GM20431 (cell line): ENCODE measurements around the gene MRPL55.

Source experiments
- in situ Hi-C: fragments of 300-500 bp; cut with MseI, MboI; formaldehyde crosslinking; loops from one replicate; pipeline ENCODE4 v1.15.0; 2020; ENCODE audit warnings: low sequenced_read_pairs; ENCODE audit not compliant: unreplicated experiment

Gene MRPL55

DNA sequence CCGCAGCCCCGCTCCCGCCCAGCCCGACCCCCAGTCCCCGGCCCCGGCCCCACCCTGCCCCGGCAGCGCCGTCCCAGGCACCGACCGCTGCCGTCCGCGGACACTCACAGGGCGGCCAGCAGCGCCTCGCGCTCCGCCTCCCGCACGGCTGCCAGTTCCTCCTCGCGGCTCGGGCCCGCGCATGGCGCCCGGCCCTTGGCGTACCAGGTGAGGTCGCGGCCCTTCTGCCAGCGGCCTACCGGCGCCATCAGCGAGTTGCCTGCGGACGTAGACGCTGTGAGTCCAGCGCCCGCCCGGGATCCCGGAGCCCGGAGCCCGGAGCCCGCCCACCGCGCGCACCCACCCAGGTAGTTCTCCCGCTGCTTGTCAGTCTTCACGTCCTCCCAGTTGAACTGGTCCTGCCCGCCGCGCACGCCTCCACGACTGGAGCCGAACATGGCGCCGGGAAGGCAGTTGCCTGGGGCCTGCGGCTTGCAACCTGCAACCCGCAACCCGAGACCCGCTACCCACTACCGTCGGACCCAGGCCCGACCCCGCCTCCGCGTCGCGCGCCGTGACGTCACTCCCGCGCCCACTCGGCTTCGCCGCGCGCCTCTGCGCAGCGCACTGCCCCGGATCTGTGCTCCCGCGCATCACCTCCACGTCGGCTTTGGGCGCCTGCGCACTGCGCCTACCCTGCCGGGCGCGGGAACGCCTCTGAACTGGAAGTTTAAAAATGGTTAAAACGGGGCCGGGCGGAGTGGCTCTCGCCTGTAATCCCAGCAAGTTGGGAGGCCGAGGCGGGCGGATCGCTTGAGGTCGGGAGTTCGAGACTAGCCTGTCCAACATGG, 6.1 kb downstream of the MRPL55 start, which contains the start of gene C1orf35:
TSS of gene C1orf35 (minus strand) at position 535 of the 830 bp plus-strand sequence. CDS start at position 437, 98 bp downstream.
- in situ Hi-C loops, result no loop called here

DNA sequence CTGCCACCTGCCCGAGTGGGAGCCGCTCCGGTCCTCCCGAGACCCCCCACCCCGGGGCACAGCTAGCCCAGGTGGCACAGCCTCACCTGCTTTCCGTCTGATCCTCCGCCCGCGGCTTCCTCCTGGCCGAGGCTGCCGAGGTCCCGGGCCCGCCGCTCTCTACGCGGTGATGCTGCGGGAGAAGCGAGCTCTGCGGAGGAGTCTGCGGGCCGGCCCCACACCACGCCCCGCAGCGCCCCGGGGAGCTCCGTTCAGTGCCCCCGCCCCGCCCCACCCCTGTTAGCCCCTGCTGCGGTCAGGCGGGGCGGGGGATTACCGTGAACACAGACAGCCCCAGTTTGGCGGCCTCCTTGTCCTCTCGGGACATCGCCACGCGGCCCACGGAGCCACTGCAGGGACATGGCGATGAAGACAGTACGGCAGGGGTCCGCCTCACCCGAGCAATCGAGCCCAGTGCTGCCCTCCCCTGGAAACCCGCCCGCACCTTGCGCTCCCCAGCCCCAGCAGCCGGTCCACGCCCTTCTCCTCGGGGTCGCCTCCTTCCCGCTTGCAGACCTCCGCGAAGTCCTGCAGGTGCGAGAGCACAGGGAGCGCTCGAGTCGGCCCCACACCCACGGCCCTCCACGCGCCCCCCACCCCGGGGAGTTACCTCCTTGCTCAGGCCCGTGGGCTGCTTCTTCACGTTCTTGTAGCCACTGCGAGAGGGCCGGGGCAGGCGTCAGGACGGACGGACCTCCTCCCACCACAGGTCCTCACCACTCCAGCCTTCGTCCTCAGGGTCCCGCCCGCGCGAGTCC, 6.9 kb downstream of the MRPL55 start:
- in situ Hi-C loops, result no loop called here

DNA sequence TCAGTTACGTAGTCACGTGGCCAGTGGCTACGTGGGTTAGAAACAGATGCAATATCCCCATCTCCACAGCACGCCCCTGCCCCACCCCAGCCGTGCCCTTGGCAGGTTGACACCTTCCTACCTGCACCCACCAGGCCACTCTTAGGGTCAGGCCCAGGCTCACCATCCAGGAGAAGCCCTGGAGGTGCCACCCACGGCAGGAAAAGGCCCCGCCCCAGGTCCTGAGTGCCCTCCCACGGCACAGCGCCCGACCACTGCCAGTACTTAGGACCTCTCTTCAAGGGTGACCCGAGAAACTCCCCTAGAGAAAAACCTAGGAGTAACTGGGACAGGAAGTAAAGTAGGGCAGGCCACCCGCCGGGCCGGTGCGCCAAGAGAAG, 7.5 kb downstream of the MRPL55 start:
- in situ Hi-C loops, result no loop called here

DNA sequence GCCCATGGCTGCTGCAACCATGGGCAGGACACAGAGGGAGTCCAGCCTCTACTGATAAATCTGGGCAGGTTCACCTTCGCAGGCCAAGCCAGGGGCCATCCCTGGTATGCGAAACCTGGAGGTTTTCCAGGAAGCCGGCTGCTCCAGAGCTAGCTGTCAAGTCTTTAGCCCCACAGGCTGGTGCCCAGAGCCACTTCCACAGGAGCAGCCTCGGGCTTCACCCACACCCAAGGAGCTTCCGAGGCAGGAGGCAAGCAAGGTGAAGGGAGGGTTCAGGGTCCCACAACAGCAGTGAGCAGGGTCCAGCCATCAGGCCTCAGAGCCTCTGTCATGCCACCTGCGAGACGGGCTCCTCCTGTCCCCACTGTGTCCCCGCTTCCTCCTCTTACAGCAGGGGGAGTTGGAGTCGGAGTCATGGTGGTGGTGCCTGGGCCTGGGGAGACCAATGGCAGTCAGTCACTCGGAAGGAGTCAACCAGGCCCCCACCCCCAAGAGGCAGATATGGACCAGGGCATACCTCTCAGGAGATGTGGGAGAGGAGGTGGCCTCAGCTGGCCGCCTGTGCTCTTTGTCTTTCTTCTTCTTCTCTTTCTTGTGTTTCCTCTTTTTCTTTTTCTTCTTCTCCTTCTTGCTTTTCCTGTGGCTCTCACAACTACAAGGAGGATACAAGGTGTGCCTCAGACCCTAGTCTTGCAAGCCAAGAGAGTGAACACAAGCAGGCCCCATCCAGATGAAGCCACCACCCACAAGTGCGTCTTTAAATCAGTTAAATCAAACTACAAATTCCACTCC, 8.1 kb downstream of the MRPL55 start:
- in situ Hi-C loops, result no loop called here

DNA sequence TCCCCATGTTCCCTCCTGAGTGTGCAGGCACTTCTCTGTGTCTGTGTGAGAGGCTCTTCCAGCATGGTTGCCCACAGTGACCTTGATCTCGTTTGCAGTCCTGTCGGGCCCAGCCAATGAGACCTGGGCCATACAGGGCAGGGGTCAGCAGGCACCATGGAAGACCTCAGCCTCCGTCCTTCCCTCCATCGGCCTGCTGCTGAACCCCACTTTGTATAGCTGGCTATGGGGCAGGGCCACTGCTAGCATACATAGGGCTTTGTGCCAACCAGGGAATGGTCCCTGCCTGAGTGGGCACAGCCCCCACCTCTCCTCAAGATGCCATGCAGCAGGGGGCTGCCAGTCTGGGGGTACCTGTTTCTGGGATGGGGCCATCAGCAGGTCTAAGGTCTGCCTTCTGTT, 9.8 kb downstream of the MRPL55 start:
- in situ Hi-C loops, result loop anchor here (25.0 kb wide), 1 partner anchor 312 kb away; no protein-coding TSS in a partner anchor

DNA sequence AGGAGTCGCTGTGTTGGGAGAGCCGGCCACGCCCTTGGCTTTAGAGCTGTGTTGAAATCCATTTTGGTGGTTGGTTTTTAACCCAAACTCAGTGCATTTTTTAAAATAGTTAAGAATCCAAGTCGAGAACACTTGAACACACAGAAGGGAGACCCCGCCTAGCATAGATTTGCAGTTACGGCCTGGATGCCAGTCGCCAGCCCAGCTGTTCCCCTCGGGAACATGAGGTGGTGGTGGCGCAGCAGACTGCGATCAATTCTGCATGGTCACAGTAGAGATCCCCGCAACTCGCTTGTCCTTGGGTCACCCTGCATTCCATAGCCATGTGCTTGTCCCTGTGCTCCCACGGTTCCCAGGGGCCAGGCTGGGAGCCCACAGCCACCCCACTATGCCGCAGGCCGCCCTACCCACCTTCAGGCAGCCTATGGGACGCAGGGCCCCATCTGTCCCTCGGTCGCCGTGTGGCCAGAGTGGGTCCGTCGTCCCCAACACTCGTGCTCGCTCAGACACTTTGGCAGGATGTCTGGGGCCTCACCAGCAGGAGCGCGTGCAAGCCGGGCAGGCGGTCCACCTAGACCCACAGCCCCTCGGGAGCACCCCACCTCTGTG, 10.7 kb downstream of the MRPL55 start:
- in situ Hi-C loops, result loop anchor here (25.0 kb wide), 1 partner anchor 311 kb away; no protein-coding TSS in a partner anchor

DNA sequence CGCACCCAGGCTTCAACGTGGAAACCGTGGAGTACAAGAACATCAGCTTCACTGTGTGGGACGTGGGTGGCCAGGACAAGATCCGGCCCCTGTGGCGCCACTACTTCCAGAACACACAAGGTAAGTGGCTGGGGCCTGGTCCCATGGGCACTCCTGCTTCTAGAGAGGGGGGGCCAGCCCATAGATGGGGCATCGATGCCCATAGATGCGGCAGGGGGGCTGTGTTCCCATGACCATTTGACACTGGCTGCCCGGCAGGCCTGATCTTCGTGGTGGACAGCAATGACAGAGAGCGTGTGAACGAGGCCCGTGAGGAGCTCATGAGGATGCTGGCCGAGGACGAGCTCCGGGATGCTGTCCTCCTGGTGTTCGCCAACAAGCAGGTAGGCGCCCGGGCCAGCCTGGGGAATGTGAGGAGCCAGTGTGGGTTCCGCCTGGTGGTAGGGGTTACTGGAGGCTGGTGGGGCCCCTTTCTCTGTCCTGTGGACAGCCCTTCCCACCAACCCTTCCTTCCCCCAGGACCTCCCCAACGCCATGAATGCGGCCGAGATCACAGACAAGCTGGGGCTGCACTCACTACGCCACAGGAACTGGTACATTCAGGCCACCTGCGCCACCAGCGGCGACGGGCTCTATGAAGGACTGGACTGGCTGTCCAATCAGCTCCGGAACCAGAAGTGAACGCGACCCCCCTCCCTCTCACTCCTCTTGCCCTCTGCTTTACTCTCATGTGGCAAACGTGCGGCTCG, 11.6 kb downstream of the MRPL55 start:
- in situ Hi-C loops, result loop anchor here (25.0 kb wide), 1 partner anchor 310 kb away; no protein-coding TSS in a partner anchor

DNA sequence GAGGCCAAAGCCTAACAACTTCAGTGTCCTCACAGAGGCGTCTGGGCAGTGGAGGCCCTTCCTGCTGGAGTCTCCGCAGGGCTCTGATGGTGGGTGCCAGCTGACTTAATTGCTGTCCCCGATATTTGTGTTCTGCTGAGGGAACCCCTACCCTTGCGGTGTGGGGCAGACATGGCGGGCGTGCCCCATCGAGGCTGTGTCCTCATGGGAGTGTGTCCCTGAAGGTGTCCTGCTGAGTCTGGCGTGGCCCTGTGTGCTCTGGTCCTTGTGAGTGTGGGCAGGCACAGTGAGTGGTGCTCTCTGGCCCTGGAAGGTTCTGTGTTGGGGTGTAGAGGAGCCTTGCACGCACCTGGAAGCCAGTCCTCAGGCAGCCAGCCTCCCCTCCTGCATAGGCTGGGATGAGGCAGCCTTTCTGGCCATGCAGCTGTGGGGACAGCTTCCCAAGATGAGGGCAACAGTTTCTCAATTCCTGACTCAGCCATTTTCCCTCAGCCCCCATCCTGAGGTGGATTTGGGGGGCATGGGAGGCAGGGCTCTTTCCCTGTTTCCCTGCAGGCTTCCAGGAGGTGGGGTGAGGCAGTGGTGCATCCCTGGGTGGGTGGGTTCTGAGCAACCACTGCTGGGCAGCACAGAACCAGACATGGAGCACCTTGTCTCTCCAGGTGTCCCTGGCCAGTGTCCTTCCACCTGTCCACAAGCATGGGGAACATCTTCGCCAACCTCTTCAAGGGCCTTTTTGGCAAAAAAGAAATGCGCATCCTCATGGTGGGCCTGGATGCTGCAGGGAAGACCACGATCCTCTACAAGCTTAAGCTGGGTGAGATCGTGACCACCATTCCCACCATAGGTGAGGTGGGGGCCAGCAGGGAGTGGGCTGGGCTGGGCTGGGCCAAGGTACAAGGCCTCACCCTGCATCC, 12.4 kb downstream of the MRPL55 start:
- in situ Hi-C loops, result loop anchor here (25.0 kb wide), 1 partner anchor 309 kb away; no protein-coding TSS in a partner anchor

DNA sequence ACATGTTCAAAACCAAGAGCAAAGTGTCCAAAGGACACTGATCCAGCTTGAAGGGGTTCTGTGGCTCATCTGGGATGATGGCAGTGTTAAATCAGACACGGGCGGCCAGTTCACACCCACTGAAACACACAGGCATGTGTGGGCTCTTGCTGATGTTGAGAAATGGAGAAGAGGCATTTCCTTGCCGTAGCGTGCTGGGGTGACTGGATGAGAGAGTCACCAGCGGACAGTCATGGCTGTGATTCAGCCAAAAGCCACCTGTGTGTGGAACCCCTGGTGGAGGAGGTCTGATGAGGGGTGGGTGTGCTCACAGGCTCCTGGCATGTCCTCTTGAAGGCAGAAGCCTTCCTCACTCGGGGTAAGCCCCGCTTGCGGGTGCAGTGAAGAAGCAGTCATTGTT, 13.2 kb downstream of the MRPL55 start:
- in situ Hi-C loops, result loop anchor here (25.0 kb wide), 1 partner anchor 309 kb away; no protein-coding TSS in a partner anchor

DNA sequence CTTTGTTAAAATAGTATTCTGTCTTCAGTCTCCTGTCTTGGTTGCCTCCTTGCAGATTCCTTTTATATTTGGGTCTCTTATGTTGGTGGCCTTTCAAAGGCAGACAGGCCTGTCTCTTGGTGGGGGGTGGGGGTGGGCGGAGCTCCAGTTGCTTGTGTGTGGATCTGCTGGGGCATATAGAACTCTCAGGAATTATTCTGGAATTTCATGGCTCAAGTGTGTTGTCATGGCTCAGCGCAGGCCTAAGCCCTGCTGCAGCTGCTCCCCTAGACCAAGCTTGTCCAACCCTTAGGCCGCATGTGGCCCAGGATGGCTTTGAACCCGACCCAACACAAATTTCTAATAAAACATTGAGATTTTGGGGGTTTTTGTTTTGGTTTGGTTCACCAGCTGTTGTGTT, 13.9 kb downstream of the MRPL55 start:
- in situ Hi-C loops, result loop anchor here (25.0 kb wide), 1 partner anchor 308 kb away; no protein-coding TSS in a partner anchor

DNA sequence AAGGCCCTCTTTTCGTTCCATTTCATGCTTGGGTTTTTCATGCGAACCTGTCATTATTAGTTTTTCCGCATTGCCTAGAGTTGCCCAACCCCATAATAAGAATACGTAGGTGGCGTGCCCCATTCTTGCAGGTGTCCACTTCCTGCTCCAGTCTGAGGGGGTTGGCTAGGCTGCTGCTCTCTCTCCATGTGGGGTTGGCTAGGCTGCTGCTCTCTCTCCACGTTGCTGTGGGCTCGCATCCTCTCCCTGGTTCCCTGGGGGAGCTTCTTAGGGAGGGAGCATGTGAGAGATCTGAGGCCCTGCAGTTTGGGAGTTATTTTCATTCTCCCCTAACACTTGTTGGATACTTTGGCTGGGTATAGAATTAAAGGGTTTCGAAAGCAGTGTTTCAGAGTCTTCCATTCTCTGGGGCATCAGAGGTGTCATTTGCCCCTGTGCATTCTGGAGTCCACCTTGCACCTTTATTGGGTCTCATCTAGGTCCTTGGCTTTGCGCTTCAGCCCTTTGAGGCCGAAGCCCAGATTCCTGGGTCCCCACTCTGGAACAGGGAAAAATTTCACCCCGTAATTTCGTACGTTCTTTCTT, 14.6 kb downstream of the MRPL55 start:
- in situ Hi-C loops, result loop anchor here (25.0 kb wide), 1 partner anchor 307 kb away; no protein-coding TSS in a partner anchor

DNA sequence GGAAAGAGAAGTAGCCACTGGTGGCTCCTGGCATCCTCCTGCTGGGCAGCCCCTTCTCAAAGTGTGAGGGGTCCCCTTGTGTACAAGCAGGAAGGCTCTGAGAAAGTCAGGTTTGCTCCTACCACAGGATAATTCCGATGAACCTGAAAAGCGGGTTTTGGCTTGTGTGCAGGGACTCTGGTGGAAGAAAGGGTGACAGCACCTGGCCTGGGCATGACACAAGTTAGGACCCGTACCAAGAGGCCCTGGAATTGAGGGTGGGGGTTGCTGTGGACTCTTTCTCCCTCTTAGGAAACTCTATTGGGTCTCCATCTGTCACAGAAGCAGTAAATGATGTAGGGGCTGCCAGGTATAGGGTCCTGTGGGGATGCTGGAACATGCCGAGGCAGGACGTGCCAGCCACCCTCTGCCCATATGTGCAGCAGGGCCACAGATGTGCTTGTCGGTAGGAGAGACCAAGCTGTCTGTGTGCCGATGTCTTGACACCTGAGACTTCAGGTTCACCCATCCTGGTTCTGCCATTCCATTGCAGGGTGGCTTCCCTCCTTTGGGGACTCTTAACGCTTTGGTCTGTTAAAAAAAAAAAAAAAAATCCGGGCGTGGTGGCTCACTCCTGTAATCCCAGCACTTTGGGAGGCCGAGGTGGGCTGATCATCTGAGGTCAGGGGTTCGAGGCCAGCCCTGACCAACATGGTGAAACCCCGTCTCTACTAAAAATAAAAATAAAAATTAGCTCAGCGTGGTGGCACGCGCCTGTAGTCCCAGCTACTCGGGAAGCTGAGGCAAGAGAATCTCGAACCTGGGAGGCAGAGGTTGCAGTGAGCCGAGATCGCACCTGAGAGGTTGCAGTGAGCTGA, 15.8 kb downstream of the MRPL55 start:
- in situ Hi-C loops, result loop anchor here (25.0 kb wide), 1 partner anchor 306 kb away; no protein-coding TSS in a partner anchor

DNA sequence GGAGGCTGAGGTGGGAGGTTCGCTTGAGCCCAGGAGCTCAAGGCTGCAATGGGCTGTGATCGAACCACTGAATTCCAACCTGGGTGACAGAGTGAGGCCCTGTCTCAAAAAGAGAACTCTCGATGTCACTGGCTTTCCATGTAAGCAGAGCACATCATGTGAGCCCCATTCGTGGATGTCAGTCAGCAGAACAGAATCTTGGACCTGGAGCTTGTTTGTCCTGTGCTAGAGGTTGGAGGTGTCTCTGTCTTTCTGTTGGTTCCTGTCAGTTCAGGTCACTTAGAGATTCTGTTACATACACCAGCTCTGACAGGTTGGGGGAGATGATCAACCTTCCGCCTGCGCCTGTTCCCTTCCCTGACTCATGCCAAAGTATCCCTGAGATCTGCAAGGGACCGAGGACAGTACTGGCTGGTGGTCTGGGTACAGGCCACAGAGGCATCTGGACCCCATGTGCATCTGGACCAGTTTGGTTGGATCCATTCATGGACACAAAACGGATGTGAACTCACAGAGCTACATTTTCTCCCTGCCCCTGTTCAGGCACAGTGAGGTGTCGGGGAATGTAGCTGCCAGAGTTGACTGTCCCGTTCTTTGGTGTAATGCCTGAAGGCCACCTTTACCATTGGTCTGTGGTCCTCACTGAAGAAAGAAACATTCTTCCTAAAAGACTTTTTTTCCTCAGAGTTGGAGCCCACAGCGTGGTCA, 16.6 kb downstream of the MRPL55 start:
- in situ Hi-C loops, result loop anchor here (25.0 kb wide), 1 partner anchor 305 kb away; no protein-coding TSS in a partner anchor

DNA sequence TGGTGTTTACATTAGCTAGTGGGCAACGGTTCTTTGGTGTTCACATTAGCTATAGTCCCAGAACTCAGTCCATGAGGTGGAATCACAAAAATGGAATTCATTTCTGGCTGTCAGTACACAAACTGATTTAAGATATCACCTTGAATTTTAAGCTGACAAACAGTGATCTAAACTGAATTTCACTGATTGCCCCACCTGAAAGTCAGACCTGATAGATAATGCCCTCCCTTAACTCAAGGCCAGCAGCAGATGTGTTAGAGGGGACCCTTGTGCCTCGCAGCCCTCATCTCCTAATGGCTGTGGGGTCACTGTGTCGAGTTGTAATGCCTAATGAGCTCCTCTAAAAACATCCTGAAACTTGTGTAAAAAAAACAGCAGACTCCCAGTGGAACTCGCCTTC, 18.0 kb downstream of the MRPL55 start:
- in situ Hi-C loops, result loop anchor here (25.0 kb wide), 1 partner anchor 304 kb away; no protein-coding TSS in a partner anchor

DNA sequence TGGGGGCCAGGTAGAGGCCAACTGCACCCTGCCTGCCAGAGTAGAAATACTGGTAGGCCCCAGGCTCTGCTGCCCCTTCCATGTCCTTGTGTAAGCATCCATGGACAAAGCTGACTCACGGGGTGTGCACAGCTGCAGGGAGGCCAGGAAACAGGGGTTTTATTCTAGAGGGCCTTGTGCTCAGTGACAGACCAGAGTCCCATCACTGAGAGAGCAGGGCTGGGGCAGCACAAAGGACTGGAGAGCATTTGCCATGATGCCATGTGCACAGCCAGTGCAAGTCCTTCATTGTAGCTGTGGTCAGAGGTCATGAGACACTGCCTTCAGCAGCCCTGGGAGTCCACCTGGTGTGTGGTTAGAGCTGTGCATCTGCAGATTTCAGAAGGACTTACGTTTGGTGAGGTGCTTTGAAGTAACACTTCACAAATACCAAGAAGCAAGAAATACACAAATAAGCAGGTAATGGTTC, 18.5 kb downstream of the MRPL55 start:
- in situ Hi-C loops, result loop anchor here (25.0 kb wide), 1 partner anchor 303 kb away; no protein-coding TSS in a partner anchor
